ENCODE results near the gene CD207. TPM values are rescaled to one million over a fixed set of nuclear protein-coding genes. Genes with fewer than 3 reads are reported as not detected.

Gene CD207
- total RNA-seq, 2 experiments from 2014 or later = not detected

DNA sequence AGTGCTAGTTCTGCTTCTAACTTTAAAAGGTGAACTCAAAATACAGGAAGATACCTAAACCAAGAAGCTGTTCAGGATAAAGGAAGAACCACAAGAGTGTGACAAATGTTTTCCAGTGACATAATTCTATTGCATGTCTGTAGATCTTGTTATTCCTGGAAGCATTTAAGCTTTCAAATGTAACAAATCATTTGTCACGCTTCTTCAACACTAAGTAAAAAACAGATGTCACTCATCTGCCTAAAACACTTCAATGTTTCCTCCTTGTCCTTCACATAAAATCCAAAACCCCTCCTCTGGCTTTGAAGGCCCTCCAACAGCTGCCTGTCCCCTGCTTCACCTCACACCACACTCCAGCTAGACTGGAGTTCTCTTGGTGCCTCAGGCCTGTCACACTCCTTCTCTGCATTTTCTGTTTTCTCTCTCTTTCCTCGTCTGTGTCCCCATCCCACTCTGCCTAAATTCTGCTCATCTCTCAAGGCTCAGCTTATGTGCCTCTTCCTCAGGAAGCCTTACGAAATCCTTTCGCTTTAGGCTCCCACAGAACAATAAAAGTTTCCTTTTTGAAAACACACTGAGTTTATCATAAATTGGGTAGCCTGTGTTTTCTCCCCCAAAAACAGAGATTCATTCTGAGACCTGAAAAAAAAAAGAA is 8.8 kb downstream of the CD207 start:
- DNase-seq = no peak
- H3K27me3 Mint-ChIP-seq = peaks cover 2% of the 10 kb centered on the region
- H3K36me3 Mint-ChIP-seq (ENCODE audit: low read depth) = peaks cover 3% of the 10 kb centered on the region
- peaks cover 24% of the 10 kb centered on the region for H3K4me1 Mint-ChIP-seq
- ChIA-PET POLR2A (no interaction called here), CTCF (interaction anchor here (0.9 to 1.4 kb wide), 2 partner anchors 14 to 38 kb away, joined by 3 to 6 read pairs; no protein-coding TSS in a partner anchor)
- H3K4me3 Mint-ChIP-seq = no peak overlapping the region
- no peak overlapping the region for H3K27ac Mint-ChIP-seq
- no peaks in the 10 kb centered on the region for H3K9me3 Mint-ChIP-seq

GRCh38 chr2:70823249-70823648 is 12.4 kb downstream of the CD207 start:
- CTCF ChIA-PET = interaction anchor here (0.8 kb wide), 1 partner anchor 14 kb away, joined by 3 read pairs; no protein-coding TSS in a partner anchor
- H3K27me3 Mint-ChIP-seq = peaks cover 2% of the 10 kb centered on the region
- H3K4me1 Mint-ChIP-seq = peaks cover 24% of the 10 kb centered on the region
- no peaks in the 10 kb centered on the region for H3K9me3 Mint-ChIP-seq
- POLR2A ChIA-PET = no interaction called here
- peak overlapping the region; percentile 81 for H3K27ac Mint-ChIP-seq
- DNase-seq = no peak
- H3K4me3 Mint-ChIP-seq = no peak overlapping the region
- H3K36me3 Mint-ChIP-seq (ENCODE audit: low read depth) = peaks cover 3% of the 10 kb centered on the region

DNA sequence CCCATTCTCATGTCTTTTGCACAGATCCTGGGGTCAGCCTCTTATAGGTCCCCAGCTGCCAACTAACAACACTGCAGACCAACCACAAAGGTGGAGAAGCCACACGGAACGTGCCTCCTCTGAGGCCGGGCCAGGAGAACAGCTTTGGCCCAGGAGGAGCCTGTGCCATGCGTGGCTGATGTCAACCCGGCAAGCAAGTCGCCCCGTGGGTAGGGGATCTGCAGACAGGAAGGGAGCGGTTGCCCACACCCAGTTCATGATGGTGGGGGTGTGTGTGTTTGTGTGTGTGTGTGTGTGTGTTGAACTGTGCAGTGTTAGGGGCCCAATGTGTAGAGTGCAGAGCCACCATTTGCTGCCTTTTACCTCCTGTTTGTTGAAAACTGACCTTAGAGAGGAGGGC is 12.8 kb downstream of the CD207 start:
- H3K36me3 Mint-ChIP-seq (ENCODE audit: low read depth) = peaks cover 3% of the 10 kb centered on the region
- H3K4me1 Mint-ChIP-seq = peaks cover 25% of the 10 kb centered on the region
- no peak overlapping the region for H3K4me3 Mint-ChIP-seq
- H3K9me3 Mint-ChIP-seq = no peaks in the 10 kb centered on the region
- peak overlapping the region; percentile 81 for H3K27ac Mint-ChIP-seq
- peaks cover 2% of the 10 kb centered on the region for H3K27me3 Mint-ChIP-seq
- ChIA-PET POLR2A (no interaction called here), CTCF (interaction anchor here (0.8 kb wide), 1 partner anchor 13 kb away, joined by 3 read pairs; no protein-coding TSS in a partner anchor)
- DNase-seq = peak; percentile 9

DNA sequence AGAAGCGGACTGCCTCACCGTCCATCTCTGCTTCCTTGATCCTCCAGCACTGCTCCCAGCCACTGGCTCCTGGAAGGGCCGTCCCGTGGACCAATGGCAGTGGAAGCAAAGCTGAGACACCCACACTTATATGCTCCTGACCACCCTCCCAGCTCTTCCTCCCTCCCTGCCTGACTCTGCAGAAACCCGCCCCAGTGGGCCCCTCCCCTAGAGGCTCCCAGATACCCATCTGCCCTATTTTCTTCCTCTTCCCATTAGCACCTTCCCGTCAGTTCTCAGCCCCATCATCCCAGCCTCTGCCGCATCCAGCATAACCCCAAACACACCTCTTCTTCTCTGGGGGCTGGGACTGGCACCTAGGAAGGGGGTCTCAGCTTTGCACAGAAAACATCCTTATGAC is 15.1 kb downstream of the CD207 start, which contains the start of gene CLEC4F:
Gene CLEC4F, minus strand, starts transcription at position 101 of the 400 bp plus-strand sequence. Its CDS starts 76 bp downstream, at position 25.
- H3K9me3 Mint-ChIP-seq = no peaks in the 10 kb centered on the region
- H3K4me1 Mint-ChIP-seq = peaks cover 16% of the 10 kb centered on the region
- CTCF ChIA-PET = no interaction called here
- H3K27me3 Mint-ChIP-seq = peaks cover 2% of the 10 kb centered on the region
- no peak within 1 kb of the TSS for H3K4me3 Mint-ChIP-seq
- peaks cover 3% of the 10 kb centered on the region for H3K36me3 Mint-ChIP-seq (ENCODE audit: low read depth)
- H3K27ac Mint-ChIP-seq = no peak within 1 kb of the TSS
- POLR2A ChIA-PET = no interaction called here
- no peak for DNase-seq

- Mint-ChIP-seq H3K4me1 (peaks cover 7% of the 10 kb centered on the region), H3K27me3 (no peaks in the 10 kb centered on the region), H3K36me3 (ENCODE audit: low read depth) (no peaks in the 10 kb centered on the region), H3K4me3 (no peak overlapping the region), H3K27ac (no peak overlapping the region), H3K9me3 (no peaks in the 10 kb centered on the region)
- ChIA-PET POLR2A (no interaction called here), CTCF (interaction anchor here (1.0 kb wide), 1 partner anchor 13 kb away, joined by 3 read pairs; no protein-coding TSS in a partner anchor)
- no peak for DNase-seq
These were observed 18.2 kb downstream of the CD207 start for GRCh38 chr2:70817284-70817954.

- H3K4me1 Mint-ChIP-seq = peaks cover 7% of the 10 kb centered on the region
- H3K4me3 Mint-ChIP-seq = no peak overlapping the region
- ChIA-PET CTCF (interaction anchor here (1.0 to 1.3 kb wide), 2 partner anchors 14 to 18 kb away, joined by 3 read pairs; no protein-coding TSS in a partner anchor), POLR2A (no interaction called here)
- H3K9me3 Mint-ChIP-seq = no peaks in the 10 kb centered on the region
- H3K27me3 Mint-ChIP-seq = no peaks in the 10 kb centered on the region
- no peak overlapping the region for H3K27ac Mint-ChIP-seq
- no peak for DNase-seq
- no peaks in the 10 kb centered on the region for H3K36me3 Mint-ChIP-seq (ENCODE audit: low read depth)
These were observed 18.9 kb downstream of the CD207 start for GRCh38 chr2:70816726-70817125.

DNA sequence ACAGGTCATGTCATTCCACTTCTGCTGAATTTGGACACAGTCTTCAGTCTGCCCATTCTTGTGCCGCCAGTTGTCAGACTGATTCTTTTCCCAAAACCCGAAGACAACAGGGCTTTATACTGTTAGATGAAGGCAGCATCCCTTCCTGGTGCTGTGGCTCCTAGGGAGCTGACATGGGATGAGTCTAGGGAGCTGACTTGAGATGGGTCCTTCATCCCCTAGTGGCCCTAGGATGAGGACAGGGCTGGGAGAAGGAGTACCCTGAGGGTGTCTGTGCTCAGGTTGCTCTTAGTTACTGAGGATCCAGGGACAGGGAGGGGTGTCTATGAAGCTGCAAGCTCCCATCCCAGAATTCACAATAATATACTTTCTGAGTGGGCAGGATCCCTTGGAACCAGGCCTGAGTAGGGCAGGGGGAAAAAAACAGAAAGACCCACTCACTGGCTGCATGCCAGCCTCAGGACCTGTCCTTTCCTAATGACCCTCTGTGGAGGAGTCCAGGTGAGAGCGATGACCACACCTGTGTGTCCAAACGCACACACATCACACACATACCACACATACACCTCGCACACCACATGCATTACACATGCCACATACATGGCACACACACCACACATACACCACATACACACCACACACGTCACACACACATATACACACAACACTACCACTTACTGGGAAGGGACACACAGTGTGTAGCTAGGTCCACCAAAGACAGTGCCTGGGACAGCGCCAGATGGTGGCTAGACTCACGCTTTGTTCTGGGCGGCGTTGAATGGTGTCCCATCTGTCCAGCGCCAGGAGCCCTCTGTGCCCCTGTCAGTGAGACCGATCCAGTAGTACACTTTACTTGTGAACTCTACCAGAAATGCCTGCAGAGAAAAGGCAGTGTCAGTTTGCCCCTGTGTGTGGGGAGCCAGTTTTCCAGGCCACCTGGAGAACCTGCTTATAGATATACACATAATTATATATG is 26.3 kb downstream of the CD207 start:
- Mint-ChIP-seq H3K27ac (no peak overlapping the region), H3K27me3 (peaks cover 2% of the 10 kb centered on the region), H3K36me3 (ENCODE audit: low read depth) (no peaks in the 10 kb centered on the region), H3K4me3 (no peak overlapping the region), H3K4me1 (no peaks in the 10 kb centered on the region), H3K9me3 (no peaks in the 10 kb centered on the region)
- DNase-seq = no peak
- ChIA-PET CTCF (interaction anchor here (0.8 to 1.4 kb wide), 4 partner anchors 13 to 139 kb away, joined by 3 read pairs; partner anchors contain the start of gene ADD2), POLR2A (no interaction called here)

- ChIA-PET CTCF (interaction anchor here (1.1 kb wide), 1 partner anchor 11 kb away, joined by 5 read pairs; no protein-coding TSS in a partner anchor), POLR2A (no interaction called here)
- Mint-ChIP-seq H3K27me3 (peaks cover 2% of the 10 kb centered on the region), H3K4me1 (no peaks in the 10 kb centered on the region), H3K36me3 (ENCODE audit: low read depth) (no peaks in the 10 kb centered on the region), H3K4me3 (no peak overlapping the region), H3K27ac (no peak overlapping the region), H3K9me3 (no peaks in the 10 kb centered on the region)
- no peak for DNase-seq
These were observed 27.8 kb downstream of the CD207 start for GRCh38 chr2:70807828-70808118.

DNA sequence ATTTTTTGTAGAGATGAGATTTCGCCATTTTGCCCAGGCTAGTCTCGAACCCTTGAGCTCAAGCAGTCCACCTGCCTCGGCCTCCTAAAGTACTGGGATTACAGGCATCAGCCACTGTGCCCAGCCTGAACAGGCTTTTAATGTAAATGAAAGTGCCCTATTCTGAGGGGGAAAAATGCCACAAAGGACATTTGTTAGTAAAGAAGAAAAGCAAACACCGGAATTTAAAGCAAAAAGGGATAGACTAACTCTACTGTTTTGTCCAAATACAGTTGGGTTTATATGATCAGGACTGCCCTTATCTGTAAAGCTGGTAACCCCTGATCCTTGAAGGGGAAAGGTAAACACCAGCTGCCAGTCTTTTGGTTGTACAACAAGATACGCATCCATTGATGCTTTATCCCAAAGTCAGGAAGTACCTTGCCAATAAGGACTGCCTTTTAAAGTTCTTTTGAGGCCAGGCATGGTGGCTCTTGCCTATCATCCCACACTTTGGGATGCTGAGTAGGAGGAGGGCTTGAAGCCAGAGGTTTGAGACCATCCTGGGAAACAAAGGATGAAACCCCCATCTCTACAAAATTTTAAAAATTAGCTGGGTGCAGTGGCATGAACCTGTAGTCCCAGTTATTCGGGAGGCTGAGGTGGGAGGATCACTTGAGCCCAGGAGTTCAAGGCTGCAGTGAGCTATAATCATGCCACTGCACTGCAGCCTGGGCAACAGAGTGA is 28.4 kb downstream of the CD207 start:
- no peak overlapping the region for H3K27ac Mint-ChIP-seq
- no peaks in the 10 kb centered on the region for H3K4me1 Mint-ChIP-seq
- no peak overlapping the region for H3K4me3 Mint-ChIP-seq
- DNase-seq = no peak
- H3K9me3 Mint-ChIP-seq = no peaks in the 10 kb centered on the region
- peaks cover 2% of the 10 kb centered on the region for H3K27me3 Mint-ChIP-seq
- POLR2A ChIA-PET = no interaction called here
- CTCF ChIA-PET = interaction anchor here (0.7 to 1.1 kb wide), 2 partner anchors 10 to 39 kb away, joined by 3 to 5 read pairs; partner anchors contain the start of gene ADD2
- H3K36me3 Mint-ChIP-seq (ENCODE audit: low read depth) = no peaks in the 10 kb centered on the region

DNA sequence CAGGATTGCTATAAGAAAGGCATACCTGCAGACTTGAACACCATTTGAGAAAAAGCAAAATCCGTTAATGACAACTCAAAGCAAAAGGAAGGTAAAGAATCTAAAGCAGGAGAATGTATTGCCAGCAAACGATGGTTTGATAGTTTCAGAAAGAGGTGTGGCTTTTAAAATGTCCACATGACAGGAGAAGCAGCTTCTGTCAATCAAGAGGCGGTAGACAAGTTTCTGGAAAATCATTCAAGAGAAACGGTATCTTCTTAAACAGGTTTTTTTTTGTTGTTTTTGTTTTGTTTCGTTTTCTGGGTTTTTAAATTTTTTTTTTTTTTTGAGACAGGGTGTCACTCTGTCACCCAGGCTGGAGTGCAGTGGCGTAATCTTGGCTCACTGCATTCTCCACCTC is 29.0 kb downstream of the CD207 start:
- CTCF ChIA-PET = interaction anchor here (0.7 to 1.1 kb wide), 2 partner anchors 10 to 39 kb away, joined by 3 to 5 read pairs; partner anchors contain the start of gene ADD2
- H3K4me3 Mint-ChIP-seq = no peak overlapping the region

GRCh38 chr2:70806013-70806412 is 29.6 kb downstream of the CD207 start:
- no peak overlapping the region for H3K27ac Mint-ChIP-seq
- CTCF ChIA-PET = no interaction called here

More for the DNA sequence above, 29.0 kb downstream of the CD207 start:
- Mint-ChIP-seq H3K4me1 (no peaks in the 10 kb centered on the region), H3K27me3 (peaks cover 2% of the 10 kb centered on the region), H3K36me3 (ENCODE audit: low read depth) (no peaks in the 10 kb centered on the region), H3K27ac (no peak overlapping the region), H3K9me3 (no peaks in the 10 kb centered on the region)
- DNase-seq = no peak
- POLR2A ChIA-PET = no interaction called here

DNA sequence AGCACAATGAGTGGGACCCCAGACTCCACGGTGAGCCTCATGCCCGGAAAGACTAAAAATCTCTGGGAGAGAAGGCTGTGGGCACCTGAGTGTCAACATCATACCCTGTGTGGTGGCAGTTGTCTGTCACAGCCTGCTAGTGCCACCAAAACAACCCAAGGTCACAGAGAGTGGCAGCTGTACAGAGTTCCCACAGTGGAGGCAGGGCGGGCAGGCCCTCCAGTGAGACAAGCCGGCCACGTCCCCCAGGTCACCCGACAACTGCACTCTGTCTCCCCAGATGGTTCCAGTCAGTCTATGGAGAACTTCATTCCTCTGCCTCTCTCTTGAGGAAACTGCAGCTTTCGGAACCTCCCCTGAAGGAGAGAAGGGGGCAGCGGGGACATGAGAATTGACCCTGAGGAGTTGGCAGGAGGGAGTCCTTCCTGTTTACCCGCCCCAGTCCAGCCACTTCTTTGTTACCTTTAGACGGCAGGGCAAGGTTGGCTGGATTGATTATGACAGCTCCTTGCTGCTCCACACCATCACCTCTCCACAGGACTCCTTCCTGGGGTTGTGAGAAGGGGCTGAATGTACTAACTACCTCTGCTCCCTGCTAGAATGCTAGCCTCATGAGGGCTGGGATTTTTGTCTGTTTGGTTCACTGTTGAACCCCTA is 33.9 kb downstream of the CD207 start:
- H3K4me3 Mint-ChIP-seq = no peak overlapping the region
- peaks cover 9% of the 10 kb centered on the region for H3K27me3 Mint-ChIP-seq
- H3K4me1 Mint-ChIP-seq = no peaks in the 10 kb centered on the region
- H3K9me3 Mint-ChIP-seq = peaks cover 7% of the 10 kb centered on the region
- DNase-seq = no peak
- ChIA-PET CTCF (no interaction called here), POLR2A (no interaction called here)
- H3K36me3 Mint-ChIP-seq (ENCODE audit: low read depth) = no peaks in the 10 kb centered on the region
- H3K27ac Mint-ChIP-seq = no peak overlapping the region

More at GRCh38 chr2:70806013-70806412, 29.6 kb downstream of the CD207 start:
- POLR2A ChIA-PET = no interaction called here
- no peaks in the 10 kb centered on the region for H3K36me3 Mint-ChIP-seq (ENCODE audit: low read depth)
- H3K9me3 Mint-ChIP-seq = no peaks in the 10 kb centered on the region
- no peak for DNase-seq
- H3K4me1 Mint-ChIP-seq = no peaks in the 10 kb centered on the region
- H3K4me3 Mint-ChIP-seq = no peak overlapping the region
- H3K27me3 Mint-ChIP-seq = peaks cover 4% of the 10 kb centered on the region
